ENCODE data around the gene COL8A1. TPM values are rescaled to one million over a fixed set of nuclear protein-coding genes. Genes with fewer than 3 reads are reported as not detected.

The COL8A1 gene
- total RNA-seq, 1 experiment from 2014 or later: 0.13 TPM

GRCh38 chr3:99741588-99741987 lies 103.2 kb downstream of the COL8A1 start:
- DNase-seq (ENCODE audit: low read depth, low spot score) (no peak), ATAC-seq (no peak)
- no peak overlapping the region for H3K27ac ChIP-seq (ENCODE audit: low read length)
- H3K36me3 ChIP-seq (ENCODE audit: control insufficient read depth, insufficient read depth, low read length): no peaks in the 10 kb centered on the region
- H3K4me3 ChIP-seq (ENCODE audit: low read depth in 2 of 2, low read length in 2 of 2): no peak overlapping the region
- BruUV-seq (replicated peaks): no TSS peak
- in situ Hi-C loops (cut with HindIII; ENCODE audit: low pct_unique_long_range_greater_than_20kb, low sequenced_read_pairs): no loop called here
- ChIA-PET POLR2A (no interaction called here), CTCF (no interaction called here)
- no peaks in the 10 kb centered on the region for H3K9me3 ChIP-seq (ENCODE audit: control insufficient read depth, insufficient read depth, low read depth, low read length)
- H3K4me1 ChIP-seq (ENCODE audit: control insufficient read depth, insufficient read depth, low read length): no peaks in the 10 kb centered on the region
- intact Hi-C loops (cut with micrococcal nuclease; ENCODE audit: unreplicated experiment): no loop called here
- no peaks in the 10 kb centered on the region; the same call in 1 of the 2 replicates for H3K27me3 ChIP-seq (ENCODE audit: control insufficient read depth, insufficient read depth, low read length)
- no peak for TF ChIP-seq TCF7L2 (IDR thresholded peaks at IDR 0.05; ENCODE audit: low read depth, low read length)

DNA sequence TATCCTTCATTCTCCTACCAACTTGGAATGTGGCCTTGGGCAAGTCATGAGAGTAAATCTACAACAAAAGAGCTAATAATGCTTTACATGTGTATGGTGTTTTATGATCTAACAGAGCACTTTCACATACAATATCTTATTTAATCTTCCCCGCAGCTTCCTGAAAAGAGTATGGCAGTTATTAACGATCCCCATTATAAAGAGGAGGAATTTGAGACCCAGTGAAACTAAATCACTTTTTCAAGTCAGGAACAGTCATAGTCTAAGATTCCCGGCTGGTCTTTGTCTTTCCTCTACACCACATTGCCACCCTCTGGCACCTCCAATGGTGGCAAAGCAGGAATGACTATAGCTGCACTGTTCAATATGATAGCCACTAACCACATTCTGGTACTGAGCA lies 109.5 kb downstream of the COL8A1 start:
- no peak overlapping the region for H3K4me3 ChIP-seq (ENCODE audit: low read depth in 2 of 2, low read length in 2 of 2)
- in situ Hi-C loops (cut with HindIII; ENCODE audit: low pct_unique_long_range_greater_than_20kb, low sequenced_read_pairs): no loop called here
- H3K4me1 ChIP-seq (ENCODE audit: control insufficient read depth, insufficient read depth, low read length): no peaks in the 10 kb centered on the region
- H3K9me3 ChIP-seq (ENCODE audit: control insufficient read depth, insufficient read depth, low read depth, low read length): no peaks in the 10 kb centered on the region
- no peaks in the 10 kb centered on the region for H3K36me3 ChIP-seq (ENCODE audit: control insufficient read depth, insufficient read depth, low read length)
- ATAC-seq (peak; percentile 88), DNase-seq (ENCODE audit: low read depth, low spot score) (no peak)
- ChIA-PET CTCF (no interaction called here), POLR2A (no interaction called here)
- no peak overlapping the region for H3K27ac ChIP-seq (ENCODE audit: low read length)
- peaks cover 4% of the 10 kb centered on the region; the same call in 1 of the 2 replicates for H3K27me3 ChIP-seq (ENCODE audit: control insufficient read depth, insufficient read depth, low read length)
- TF ChIP-seq TCF7L2 (IDR thresholded peaks at IDR 0.05; ENCODE audit: low read depth, low read length) (no peak), POLR2AphosphoS5 (IDR thresholded peaks at IDR 0.05; ENCODE audit: low read depth, low read length) (no peak), SIN3A (IDR thresholded peaks at IDR 0.05; ENCODE audit: borderline replicate concordance, insufficient read depth, low read depth, low read length) (no peak)
- TF ChIP-seq, protein P1, sequence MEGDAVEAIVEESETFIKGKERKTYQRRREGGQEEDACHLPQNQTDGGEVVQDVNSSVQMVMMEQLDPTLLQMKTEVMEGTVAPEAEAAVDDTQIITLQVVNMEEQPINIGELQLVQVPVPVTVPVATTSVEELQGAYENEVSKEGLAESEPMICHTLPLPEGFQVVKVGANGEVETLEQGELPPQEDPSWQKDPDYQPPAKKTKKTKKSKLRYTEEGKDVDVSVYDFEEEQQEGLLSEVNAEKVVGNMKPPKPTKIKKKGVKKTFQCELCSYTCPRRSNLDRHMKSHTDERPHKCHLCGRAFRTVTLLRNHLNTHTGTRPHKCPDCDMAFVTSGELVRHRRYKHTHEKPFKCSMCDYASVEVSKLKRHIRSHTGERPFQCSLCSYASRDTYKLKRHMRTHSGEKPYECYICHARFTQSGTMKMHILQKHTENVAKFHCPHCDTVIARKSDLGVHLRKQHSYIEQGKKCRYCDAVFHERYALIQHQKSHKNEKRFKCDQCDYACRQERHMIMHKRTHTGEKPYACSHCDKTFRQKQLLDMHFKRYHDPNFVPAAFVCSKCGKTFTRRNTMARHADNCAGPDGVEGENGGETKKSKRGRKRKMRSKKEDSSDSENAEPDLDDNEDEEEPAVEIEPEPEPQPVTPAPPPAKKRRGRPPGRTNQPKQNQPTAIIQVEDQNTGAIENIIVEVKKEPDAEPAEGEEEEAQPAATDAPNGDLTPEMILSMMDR (IDR thresholded peaks at IDR 0.05): peak; percentile 50
- no TSS peak for BruUV-seq (replicated peaks)
- intact Hi-C loops (cut with micrococcal nuclease; ENCODE audit: unreplicated experiment): no loop called here

DNA sequence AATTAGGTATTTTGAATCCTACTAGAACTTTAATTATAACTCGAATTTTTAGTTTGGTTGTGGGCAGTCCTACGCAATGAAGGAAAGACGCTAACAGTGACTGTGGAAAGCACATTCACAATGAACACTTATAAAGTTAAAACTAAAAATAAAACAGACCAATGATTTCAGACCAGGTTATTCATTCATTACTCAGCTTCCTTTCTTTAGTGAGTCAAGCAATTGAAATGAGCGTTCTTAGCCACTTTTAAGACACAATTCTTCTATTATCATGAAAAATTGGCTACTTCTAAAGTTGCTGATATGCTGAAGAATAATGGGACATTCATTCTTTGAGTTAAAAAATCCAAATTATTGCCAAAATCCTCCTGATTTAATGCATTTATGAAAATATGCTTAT lies 113.3 kb downstream of the COL8A1 start:
- BruUV-seq (replicated peaks): no TSS peak
- Histone ChIP-seq H3K4me1 (ENCODE audit: control insufficient read depth, insufficient read depth, low read length) (no peaks in the 10 kb centered on the region), H3K9me3 (ENCODE audit: control insufficient read depth, insufficient read depth, low read depth, low read length) (no peaks in the 10 kb centered on the region), H3K4me3 (ENCODE audit: low read depth in 2 of 2, low read length in 2 of 2) (no peak overlapping the region), H3K27ac (ENCODE audit: low read length) (no peak overlapping the region), H3K27me3 (ENCODE audit: control insufficient read depth, insufficient read depth, low read length) (peaks cover 12% of the 10 kb centered on the region), H3K36me3 (ENCODE audit: control insufficient read depth, insufficient read depth, low read length) (no peaks in the 10 kb centered on the region)
- no peak for TF ChIP-seq SIN3A (IDR thresholded peaks at IDR 0.05; ENCODE audit: borderline replicate concordance, insufficient read depth, low read depth, low read length)
- TF ChIP-seq POLR2AphosphoS5 (IDR thresholded peaks at IDR 0.05; ENCODE audit: low read depth, low read length): no peak
- no peak for TF ChIP-seq TCF7L2 (IDR thresholded peaks at IDR 0.05; ENCODE audit: low read depth, low read length)
- no peak for TF ChIP-seq REST (IDR thresholded peaks at IDR 0.05; ENCODE audit: insufficient read depth in 1 of 2, low read depth in 2 of 2, low read length in 1 of 2)
- TF ChIP-seq, protein P1 (IDR thresholded peaks at IDR 0.05): no peak
- DNase-seq (ENCODE audit: low read depth, low spot score): no peak
- ChIA-PET POLR2A (no interaction called here), CTCF (no interaction called here)
- intact Hi-C loops (cut with micrococcal nuclease; ENCODE audit: unreplicated experiment) (loop anchor here (2.0 to 5.0 kb wide), 5 partner anchors 104 to 1149 kb away; no protein-coding TSS in a partner anchor), in situ Hi-C loops (cut with HindIII; ENCODE audit: low pct_unique_long_range_greater_than_20kb, low sequenced_read_pairs) (no loop called here)
- no peak for ATAC-seq

Data from Panc1 (cell line).